Right ventricle myocardium inferior (tissue), 1 donor: ENCODE measurements around the gene SLC12A8. TPM values are rescaled to one million over a fixed set of nuclear protein-coding genes. Genes with fewer than 3 reads are reported as not detected.
"Not testable (repeated sequence)": the region's sequence is repeated elsewhere in the genome, so short reads cannot be mapped to it uniquely, and the experiment has no call there.

Source experiments
- ATAC-seq: fragments of 200-7000 bp; cut with Tn5 transposase; one replicate; pipeline ENCODE4 v1.9.1; 2020; ENCODE audit warnings: mild to moderate bottlenecking, moderate library complexity
- DNase-seq: peaks from one replicate; pipeline ENCODE4 v3.0.0; 2021; ENCODE audit errors: missing footprints
- intact Hi-C: fragments of 100-400 bp; cut with DNase I; formaldehyde crosslinking; loops from one replicate; pipeline ENCODE4 v1.11.0; 2022
- total RNA-seq: library from RNA; stranded (reverse); fragmentation: NEBNext Ultra II Directional; extraction: Animal tissue kit (Norgen Biotek cat#: 25700); gene quantifications from one replicate; pipeline ENCODE4 v1.2.1, GENCODE V29; 2021
- donor health status: DM: no; HTN: yes; CAD: no; lungs with severe emphysema.

Gene SLC12A8
- total RNA-seq, 1 donor from 2014 or later: 0.19 TPM

DNA sequence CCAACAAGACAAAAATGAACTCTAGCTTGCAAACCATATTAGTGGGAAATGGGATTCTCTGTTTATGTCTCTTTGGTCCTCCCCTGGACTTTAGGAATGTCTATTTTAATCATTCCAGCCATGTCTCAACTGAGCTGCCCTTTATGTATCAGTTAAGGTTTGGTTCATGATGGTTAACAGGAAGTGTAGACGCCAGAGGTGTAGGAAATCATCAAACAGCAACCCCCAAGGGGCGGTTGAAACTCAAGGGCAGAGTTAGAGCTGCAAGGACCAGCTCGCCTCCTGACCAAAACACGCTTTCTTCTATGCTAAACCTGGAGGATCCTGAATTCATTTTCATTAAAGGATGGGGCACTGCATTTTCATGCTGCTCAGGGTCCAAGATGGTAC is 103.0 kb downstream of the SLC12A8 start:
- DNase-seq: no peak
- no peak for ATAC-seq
- intact Hi-C loops: no loop called here

DNA sequence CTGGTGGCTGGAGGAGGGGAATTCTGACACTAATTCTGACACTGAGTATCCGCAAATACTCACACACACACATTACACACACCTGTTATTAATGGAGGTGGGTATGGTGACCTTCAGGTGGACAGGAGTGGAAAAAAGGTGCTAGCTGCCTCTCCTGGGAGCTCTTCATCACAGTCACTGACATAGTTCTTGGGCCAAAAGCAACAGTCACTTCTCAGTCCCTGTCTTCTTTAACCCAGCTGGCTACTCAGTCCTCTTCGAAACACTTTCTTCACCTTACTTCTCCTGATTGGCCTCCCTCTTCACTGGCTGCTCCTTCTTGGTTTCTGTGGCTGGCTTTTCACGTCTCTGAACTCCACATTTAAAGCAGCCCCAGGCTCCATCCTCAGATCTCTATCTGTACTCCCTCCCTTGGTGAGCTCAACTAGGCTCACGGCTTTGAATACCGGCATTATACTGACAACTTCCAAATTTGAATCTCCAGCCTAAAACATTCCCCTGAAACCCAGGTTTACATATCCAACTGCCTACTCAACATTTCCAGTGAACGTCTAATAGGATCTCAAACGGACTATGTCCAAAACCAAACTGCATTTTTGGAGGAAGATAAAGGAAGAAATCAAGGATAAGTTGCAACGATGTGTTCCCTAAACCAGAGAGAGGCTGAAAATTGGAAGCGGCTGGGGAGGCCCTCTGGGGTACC is 103.6 kb downstream of the SLC12A8 start:
- intact Hi-C loops: no loop called here
- DNase-seq: no peak
- no peak for ATAC-seq

DNA sequence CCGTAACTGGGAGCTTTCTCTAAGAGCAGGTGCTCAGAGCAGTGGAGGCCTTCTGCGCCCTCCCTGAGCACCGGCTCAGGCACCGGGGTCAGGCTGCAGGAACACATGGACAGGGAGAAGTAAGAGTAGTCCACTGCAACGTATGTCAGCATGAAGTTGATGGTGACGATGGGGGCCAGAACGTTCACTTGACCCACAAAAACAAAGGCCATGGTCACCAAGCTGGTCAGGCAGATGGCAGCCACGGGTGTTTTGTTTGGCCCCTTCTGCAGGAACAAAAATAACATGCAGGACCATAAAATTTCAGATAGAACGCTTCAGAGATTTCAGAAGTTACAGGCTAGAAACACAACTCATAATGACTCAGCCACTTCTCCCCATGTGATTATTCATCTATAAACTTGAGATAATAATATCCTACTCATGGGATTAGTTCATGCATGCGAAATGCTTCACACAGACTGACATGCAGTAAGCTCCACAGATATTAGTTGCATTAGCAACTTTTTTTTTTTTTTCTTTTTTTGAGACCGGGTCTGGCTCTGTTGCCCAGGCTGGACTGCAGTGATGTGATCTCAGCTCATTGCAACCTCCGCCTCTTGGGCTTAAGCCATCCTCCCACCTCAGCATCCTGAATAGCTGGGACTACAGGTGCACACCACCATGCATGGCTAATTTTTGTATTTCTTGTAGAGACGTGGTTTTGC is 104.5 kb downstream of the SLC12A8 start:
- intact Hi-C loops: no loop called here
- no peak for ATAC-seq
- DNase-seq: no peak

DNA sequence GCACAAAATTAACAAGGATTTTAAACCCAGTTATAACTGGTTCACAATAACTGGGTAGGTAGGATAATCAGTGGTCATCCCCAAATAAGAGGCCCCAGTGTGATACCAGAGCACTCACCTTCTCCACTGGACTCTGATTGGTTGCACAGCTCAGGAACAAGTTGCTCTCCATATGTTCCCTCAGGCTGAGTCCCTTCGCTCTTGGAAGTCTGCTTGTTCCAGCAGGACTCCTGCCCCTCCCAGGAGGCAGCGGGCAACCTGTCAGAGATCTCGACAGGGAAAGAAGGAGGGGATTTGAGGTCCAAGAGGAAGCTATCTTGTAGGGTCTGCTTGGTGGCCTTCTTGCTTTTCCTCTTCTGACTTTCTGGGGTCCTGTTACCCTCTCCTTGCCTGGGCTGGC is 105.2 kb downstream of the SLC12A8 start:
- DNase-seq (no peak), ATAC-seq (no peak)
- intact Hi-C loops: no loop called here

DNA sequence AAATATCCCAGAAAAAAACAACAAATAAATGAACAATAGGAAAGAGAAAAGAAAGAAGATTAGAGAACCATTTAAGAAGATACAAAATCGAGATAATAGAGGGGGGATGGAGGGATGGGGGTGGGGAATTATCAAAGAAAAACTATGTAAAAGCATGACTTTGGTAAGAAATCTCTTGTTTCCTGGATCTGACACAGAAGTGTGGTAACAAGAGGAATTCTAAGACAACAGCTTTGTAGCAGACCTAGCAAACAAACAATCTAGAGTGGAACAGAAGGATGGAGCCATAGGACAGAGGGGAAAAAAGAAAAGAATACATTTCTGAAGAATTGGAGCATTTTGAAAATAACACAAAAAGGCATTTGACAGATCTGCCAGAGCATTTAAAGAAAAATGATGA is 107.4 kb downstream of the SLC12A8 start:
- DNase-seq (no peak), ATAC-seq (no peak)
- intact Hi-C loops: no loop called here

DNA sequence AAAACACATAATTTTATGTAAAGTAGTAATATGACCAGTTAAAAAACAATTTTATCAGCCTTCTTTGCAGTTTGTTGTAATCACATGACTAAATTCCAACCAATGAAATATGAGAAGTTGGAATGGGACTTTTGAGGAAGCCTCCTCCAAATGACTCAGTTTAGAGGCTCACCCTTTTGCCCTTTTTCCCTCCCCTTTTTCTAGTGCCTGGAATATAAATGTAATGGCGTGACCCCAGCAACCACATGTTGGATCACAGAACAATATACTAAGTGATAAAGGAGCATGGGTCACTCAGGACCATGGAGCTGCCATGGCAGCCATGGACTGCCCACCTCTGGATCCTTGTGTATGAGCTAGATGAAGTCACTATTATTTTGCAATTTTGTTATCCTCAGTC is 107.9 kb downstream of the SLC12A8 start:
- no peak for DNase-seq
- intact Hi-C loops: no loop called here
- ATAC-seq: no peak

DNA sequence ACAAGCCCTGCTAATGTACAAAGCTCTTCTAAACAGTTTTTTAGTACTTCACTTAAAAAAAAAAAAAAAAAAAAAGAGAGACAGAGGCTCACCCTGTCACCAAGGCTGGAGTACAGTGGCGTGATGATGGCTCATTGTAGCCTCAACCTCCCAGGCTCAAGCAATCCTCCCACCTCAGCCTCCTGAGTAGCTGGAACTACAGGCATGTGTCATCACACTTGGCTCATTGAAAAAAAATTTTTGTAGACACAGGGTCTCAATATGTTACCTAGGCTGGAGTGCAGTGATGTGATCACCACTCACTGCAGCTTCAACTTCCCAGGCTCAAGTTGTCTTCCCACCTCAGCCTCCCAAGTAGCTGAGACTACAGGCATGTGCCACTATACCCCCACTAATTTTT is 109.1 kb downstream of the SLC12A8 start:
- DNase-seq (no peak), ATAC-seq (no peak)
- intact Hi-C loops: no loop called here

DNA sequence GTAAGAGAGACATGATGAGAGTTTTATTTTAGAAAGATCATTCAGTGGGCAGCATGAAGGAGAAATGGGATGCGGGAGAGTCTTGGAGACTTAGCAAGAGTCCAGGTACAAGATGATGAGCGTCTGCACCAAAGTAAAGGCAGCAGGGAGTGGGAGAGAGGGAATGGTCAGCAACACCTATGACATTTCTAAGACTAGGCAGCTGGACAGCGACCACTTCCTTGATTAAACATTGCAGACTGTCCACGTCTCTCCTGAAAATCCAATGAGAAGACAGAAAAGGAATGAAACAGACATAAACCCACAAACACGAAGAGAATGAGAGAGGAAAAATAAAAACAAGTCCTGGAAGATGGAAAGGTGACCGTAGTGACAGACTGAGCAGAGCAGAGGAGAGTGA is 110.1 kb downstream of the SLC12A8 start:
- no peak for ATAC-seq

DNA sequence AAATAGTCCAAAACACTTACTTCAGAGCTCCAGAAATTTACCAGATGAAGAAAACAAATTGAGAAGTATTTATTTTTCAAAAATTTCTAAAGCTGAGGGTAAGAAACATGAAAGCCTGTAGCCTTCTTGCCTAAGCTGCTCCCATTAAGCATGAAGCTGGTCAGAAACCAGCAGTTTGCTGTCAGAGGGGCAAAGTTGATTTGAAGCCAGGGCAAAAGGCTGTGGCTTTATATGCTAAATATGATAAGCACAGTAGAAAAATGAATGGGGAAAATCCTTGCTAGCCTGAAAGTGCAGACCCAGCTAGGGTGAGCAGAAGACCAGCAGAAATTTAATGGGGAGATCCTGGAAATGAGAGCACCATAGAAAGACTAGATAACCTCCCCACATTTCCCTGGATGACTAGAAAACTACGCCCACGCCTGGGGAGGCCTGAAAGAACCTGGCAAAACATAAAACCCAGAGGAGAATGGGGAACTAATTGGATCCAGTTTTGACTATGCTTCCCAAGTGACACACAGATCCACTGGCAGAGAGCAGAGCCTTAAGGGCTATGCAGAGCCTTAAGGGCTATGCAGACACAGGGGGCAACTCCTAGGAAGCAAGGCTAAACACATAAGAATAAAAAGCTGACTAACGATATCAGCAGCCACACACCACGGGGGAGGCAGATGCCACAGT is 113.8 kb downstream of the SLC12A8 start:
- no peak for ATAC-seq
- DNase-seq: no peak
- intact Hi-C loops: no loop called here

More for the DNA sequence above, 110.1 kb downstream of the SLC12A8 start:
- no peak for DNase-seq
- intact Hi-C loops: no loop called here

DNA sequence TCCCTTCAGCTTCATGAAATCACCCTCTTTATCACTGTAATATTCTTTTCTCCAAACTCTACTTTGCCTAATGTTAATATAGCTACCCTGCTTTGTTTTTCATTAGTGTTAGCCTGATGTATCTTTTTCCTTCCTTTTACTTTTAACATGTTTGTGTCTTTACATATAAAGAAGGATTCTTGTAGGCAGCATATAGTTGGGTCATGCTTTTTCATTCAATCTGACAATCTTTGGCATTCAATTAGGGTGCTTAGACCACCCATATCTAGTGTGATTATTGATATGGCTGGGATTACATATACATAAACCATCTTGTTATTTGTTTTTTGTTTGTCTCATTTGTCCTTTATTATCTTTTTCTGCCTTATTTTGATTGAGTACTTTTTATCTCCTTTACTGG is 121.9 kb downstream of the SLC12A8 start:
- intact Hi-C loops: no loop called here
- DNase-seq (no peak), ATAC-seq (no peak)

DNA sequence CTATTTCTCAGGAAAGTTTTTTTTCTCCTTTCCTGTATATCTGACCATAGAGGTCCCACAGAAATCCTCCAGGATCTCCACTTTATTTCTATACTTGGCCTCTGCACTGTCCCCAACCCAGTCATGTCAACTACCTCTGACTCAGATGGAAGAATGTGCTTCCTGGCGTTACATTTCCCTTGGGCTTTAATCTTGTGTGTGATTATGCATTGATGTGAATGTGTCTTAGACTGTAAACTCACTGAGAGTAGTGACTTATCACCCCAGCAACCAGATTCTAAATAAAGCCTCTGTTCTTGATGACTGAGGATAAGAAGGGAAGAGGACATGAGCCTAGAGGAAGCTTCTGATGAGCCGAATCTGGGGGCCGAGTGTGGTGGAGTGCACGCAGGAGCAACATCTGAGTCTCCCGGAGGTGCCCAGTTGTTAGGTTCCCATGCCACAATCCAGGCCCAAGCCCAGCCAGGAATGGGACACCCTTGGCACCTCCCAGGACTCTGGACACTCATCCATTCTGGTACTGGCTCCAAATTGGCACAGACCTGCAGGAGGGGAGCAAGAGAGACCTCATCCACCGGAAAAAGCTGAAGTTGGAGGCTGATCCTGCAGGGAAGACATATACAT is 124.7 kb downstream of the SLC12A8 start:
- ATAC-seq (no peak), DNase-seq (no peak)
- intact Hi-C loops: no loop called here

DNA sequence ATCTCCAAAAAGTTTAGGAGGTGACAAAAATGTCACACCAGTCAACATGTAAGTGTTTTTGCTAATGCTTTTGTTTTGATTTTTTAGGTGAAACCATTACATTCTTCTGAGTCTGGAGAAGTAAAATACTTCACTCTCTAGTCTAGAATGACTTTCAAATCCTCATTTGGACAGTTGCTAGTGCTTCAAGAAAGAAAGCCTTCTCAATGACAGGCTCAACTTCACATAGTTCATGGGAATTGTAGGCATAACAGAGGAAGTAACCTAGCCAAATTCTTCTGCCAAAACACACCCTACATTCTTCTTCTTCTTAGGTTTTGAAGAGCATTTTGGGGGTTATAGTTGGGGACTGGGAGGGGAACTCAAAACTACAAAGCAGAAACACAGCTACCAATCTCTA is 127.4 kb downstream of the SLC12A8 start:
- intact Hi-C loops: no loop called here
- no peak for DNase-seq
- no peak for ATAC-seq

DNA sequence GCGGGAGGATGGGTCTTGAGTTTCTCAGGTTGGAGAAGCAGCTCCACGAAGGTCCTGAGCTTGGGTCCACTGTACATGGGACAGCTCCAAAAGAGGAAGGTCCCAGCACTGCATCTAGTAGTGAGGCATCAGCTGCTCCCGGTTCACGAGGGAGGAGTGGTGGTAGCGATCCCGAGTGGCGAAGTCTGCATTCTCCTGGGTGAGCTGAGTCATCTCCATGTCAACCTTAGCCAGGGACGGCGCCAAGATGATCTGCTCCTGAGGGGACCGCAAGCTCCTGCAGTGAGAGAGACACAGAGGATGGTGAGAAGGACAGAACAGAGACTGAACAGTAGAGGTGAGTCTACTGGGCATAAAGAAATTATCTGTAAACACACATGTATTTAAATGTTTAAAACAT is 128.8 kb downstream of the SLC12A8 start:
- ATAC-seq: no peak
- intact Hi-C loops: no loop called here
- no peak for DNase-seq

DNA sequence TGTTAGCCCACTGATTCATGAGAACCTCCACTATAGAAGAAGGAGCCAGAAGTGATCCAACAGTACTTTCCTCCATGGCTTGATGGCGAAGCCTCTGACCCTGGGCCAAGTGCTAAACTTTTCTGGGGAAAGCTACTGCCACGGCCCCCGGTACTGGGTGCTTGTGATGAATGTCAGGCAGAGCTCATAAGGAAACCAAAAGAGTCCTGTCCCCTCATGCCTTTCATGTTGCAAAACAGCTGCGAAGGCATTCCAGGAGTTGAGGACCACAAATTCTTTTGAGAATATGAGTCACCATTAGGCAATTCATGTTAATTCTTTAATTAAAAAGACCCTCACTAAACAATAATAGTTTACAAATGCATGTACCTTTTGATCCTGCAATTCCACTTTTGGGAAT is 130.2 kb downstream of the SLC12A8 start:
- intact Hi-C loops, ATAC-seq: not testable (repeated sequence)

DNA sequence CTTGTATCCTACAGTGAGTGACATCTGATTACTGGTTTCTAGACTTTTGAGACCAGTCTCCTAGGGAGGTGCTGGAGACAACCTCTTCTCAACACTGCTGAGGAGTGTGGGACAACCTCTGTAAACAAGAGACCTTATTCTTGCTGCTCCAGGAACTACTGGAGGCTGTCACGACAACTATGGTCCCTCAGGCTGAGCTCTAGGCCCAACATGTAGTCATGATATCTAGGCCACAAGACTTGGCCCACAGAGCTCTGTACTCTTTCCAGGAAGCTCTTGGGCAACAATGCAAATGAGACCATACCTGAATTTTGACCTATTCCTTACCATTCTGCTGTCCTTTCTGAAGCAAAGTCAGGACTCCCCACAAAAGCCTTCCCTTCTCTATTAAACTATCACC is 132.5 kb downstream of the SLC12A8 start:
- ATAC-seq (no peak), DNase-seq (no peak)
- intact Hi-C loops: no loop called here

More for the DNA sequence above, 130.2 kb downstream of the SLC12A8 start:
- DNase-seq: not testable (repeated sequence)

DNA sequence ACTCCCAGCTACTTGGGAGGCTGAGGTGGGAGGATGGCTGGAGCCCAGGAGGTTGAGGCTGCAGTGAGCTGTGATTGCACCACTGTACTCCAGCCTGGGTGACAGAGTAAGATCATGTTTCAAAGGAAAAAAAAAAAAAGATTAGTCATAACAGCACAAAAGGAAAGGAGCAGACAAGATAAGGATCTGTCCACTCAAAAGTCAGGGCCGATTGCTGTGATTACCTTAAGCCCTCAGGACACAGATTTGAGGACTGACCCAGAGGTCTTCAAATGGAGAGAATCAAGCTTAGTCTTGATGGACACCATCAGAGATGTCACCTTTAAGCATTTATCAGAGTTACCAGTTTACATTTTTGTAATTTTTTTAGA is 132.9 kb downstream of the SLC12A8 start:
- no peak for ATAC-seq

DNA sequence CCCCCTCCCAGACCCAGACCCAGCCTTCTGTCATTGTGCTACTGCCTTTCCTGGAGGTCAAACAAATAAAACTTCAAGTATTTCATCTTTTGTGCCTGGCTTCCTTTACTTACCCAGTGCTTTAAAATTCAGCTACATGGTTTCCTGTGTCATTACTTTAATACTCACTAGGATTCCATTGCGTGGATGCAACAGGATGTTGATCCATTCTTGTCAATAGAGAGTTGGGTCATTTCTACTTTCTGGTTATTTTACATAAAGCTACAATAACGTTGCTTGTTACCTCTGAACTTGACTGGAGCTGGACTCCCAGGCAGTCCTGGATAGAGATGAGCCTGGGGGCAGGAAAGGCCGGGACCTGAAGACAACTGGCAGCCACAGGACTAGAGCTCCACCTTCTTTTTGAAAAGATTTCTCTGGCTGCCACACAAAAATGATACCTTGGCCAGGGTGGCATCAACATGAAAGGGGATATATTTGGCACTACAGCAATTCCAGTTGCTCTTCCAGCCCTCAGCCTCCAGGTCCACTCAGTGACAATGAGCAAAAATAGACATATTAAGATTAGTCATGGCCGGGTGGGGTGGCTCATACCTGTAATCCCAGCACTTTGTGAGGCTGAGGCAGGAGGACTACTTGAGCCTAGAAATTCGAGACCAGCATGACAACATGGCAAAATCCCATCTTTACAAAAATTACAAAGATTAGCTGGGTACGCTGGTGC is 133.4 kb downstream of the SLC12A8 start:
- no peak for ATAC-seq
- intact Hi-C loops: no loop called here
- DNase-seq: no peak

More for the DNA sequence above, 132.9 kb downstream of the SLC12A8 start:
- intact Hi-C loops: no loop called here
- no peak for DNase-seq

DNA sequence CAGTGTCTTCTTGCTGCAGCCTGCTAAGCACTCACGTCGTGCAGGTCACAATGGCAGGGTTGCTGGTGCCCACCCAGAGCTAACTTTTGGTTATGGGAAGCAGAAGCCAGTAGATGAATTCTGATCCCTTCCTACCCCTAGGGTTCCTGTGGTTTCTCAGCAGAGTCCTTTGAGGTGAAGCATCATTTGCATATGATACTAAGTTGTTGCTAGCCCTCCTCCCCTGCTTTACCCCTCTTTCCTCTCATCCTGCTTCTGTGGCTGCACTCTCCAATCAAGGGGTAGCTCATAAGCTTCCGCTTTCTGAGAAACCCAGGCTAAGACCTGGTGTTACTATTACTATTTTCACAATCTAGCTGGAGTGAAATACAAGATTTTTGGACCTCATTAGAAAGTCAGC is 134.7 kb downstream of the SLC12A8 start:
- ATAC-seq (no peak), DNase-seq (no peak)
- intact Hi-C loops: no loop called here

DNA sequence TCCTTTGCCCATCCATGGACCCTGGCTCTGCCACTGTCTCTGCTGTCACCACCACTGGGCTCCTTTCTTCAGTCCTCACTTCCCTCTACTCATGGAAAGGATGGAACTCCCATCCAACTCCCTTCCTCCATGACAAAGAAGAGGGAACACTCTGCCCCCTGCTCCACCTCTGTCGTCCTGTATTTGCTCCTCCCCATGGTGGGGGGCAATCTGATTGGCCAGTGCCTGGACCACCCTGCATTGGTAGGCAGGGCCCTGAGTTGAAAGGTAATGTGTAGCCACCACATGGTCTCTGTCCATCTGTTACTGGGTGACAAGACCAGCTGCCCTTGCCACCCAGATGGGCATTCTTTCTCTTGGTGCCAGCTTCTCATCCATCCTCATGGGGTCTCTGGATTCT is 136.1 kb downstream of the SLC12A8 start:
- ATAC-seq (no peak), DNase-seq (no peak)
- intact Hi-C loops: no loop called here
